Measurements from ENCODE around the gene ALG12.
A peak's percentile ranks its signal among the peaks of the same experiment; 100 is the strongest.

The ALG12 gene

GRCh38 chr22:49910229-49911155 lies 7.7 kb downstream of the ALG12 start:
- DNase-seq = no peak

- no peak for DNase-seq
Measured at GRCh38 chr22:49909476-49910205, 8.6 kb downstream of the ALG12 start.

- no peak for DNase-seq
Measured at GRCh38 chr22:49907807-49908206, 10.4 kb downstream of the ALG12 start.

- no peak for DNase-seq
Measured at GRCh38 chr22:49906799-49907290, 11.4 kb downstream of the ALG12 start.

GRCh38 chr22:49906071-49906798 lies 12.0 kb downstream of the ALG12 start:
- DNase-seq = no peak

- DNase-seq = no peak
Measured at GRCh38 chr22:49905465-49905864, 12.8 kb downstream of the ALG12 start.

- DNase-seq = no peak
Measured at GRCh38 chr22:49904040-49904369, 14.2 kb downstream of the ALG12 start.

- DNase-seq = no peak
Measured at GRCh38 chr22:49903322-49904039, 14.8 kb downstream of the ALG12 start.

- no peak for DNase-seq
Measured at GRCh38 chr22:49901457-49901856, 16.8 kb downstream of the ALG12 start.

- DNase-seq = no peak
Measured at GRCh38 chr22:49900441-49901230, 17.6 kb downstream of the ALG12 start.

GRCh38 chr22:49899530-49899929 lies 18.7 kb downstream of the ALG12 start:
- peak; percentile 32 for DNase-seq

GRCh38 chr22:49897015-49897684 lies 21.1 kb downstream of the ALG12 start:
- no peak for DNase-seq

- DNase-seq = no peak
Measured at GRCh38 chr22:49896201-49896600, 22.0 kb downstream of the ALG12 start.

GRCh38 chr22:49894322-49895054 lies 23.8 kb downstream of the ALG12 start:
- DNase-seq = no peak

- DNase-seq = no peak
Measured at GRCh38 chr22:49893025-49893424, 25.2 kb downstream of the ALG12 start.

- DNase-seq = no peak
Measured at GRCh38 chr22:49892226-49892899, 25.9 kb downstream of the ALG12 start.

- DNase-seq = no peak
Measured at GRCh38 chr22:49889071-49889470, 29.2 kb downstream of the ALG12 start.

- no peak for DNase-seq
Measured at GRCh38 chr22:49887702-49888101, 30.5 kb downstream of the ALG12 start.

- no peak for DNase-seq
Measured at GRCh38 chr22:49887064-49887451, 31.2 kb downstream of the ALG12 start.

Data from inflammatory macrophage treated with lipopolysaccharide for 4 hours (primary cell).